Activated CD4-positive, alpha-beta T cell treated with anti-CD3 and anti-CD28 coated beads for 36 hours (primary cell): ENCODE results near the gene NR1H3. TPM values are rescaled to one million over a fixed set of nuclear protein-coding genes. Genes with fewer than 3 reads are reported as not detected.
A peak's percentile ranks its signal among the peaks of the same experiment; 100 is the strongest.
"Not testable (repeated sequence)": the region's sequence is repeated elsewhere in the genome, so short reads cannot be mapped to it uniquely, and the experiment has no call there.

Experiments used
- ATAC-seq: fragments of 200-7000 bp; cut with Tn5 transposase; one replicate; pipeline ENCODE4 v1.10.0; 2021; ENCODE audit warnings: mild to moderate bottlenecking, moderate library complexity
- CTCF ChIA-PET: fragments of 350-600 bp; sonication (Branson Sonifier 250); formaldehyde crosslinking; loops from one replicate; lab custom pipeline; 2021; ENCODE audit warnings: antibody characterized with exemption; lab: Charles Lee
- POLR2A ChIA-PET: fragments of 350-600 bp; sonication (Branson Sonifier 250); formaldehyde crosslinking; loops from one replicate; lab custom pipeline; 2021; ENCODE audit warnings: antibody characterized with exemption, inconsistent platforms; lab: Charles Lee
- DNase-seq: peaks from one replicate; pipeline ENCODE4 v3.0.0-alpha.2; 2020
- H3K27ac Mint-ChIP-seq: one replicate; pipeline ENCODE4 v1.8.0; 2021; ENCODE audit warnings: mixed read lengths
- H3K27me3 Mint-ChIP-seq: one replicate; pipeline ENCODE4 v1.8.0; 2021; ENCODE audit warnings: mixed read lengths
- H3K36me3 Mint-ChIP-seq: one replicate; pipeline ENCODE4 v1.8.0; 2021; ENCODE audit warnings: low read depth, mixed read lengths
- H3K4me1 Mint-ChIP-seq: one replicate; pipeline ENCODE4 v1.8.0; 2021; ENCODE audit warnings: mixed read lengths
- H3K4me3 Mint-ChIP-seq: one replicate; pipeline ENCODE4 v1.8.0; 2021; ENCODE audit warnings: mild to moderate bottlenecking, moderate library complexity, mixed read lengths
- H3K9me3 Mint-ChIP-seq: one replicate; pipeline ENCODE4 v1.8.0; 2021; ENCODE audit warnings: low read depth, mixed read lengths
- intact Hi-C, 2 experiments: fragments of 100-400 bp; cut with DNase I in 1 of 2; cut with micrococcal nuclease in 1 of 2; formaldehyde crosslinking; loops; one replicate each; pipeline versions ENCODE4 v1.14.2 to v1.15.1; 2022 to 2024; cut with DNase I, micrococcal nuclease
- total RNA-seq, 2 experiments: library from RNA; stranded (reverse); gene quantifications; one replicate each; pipeline ENCODE4 v1.2.3, GENCODE V29; 2021

The NR1H3 gene
- total RNA-seq = 10 to 100 TPM in 1 of 2 experiments, 1 to 10 TPM in 1; 9.5 to 13.3 TPM

GRCh38 chr11:47257517-47258316 lies at the start of gene NR1H3:
Gene NR1H3 (plus strand): TSS chr11:47257996. CDS start chr11:47259217, 1,221 bp downstream.
- peaks cover 2% of the 10 kb centered on the region for H3K4me1 Mint-ChIP-seq
- no peak within 1 kb of the TSS for H3K27ac Mint-ChIP-seq
- intact Hi-C loops = loop anchor here in 1 of 2 experiments (2.0 kb wide), 1 partner anchor 81 kb away; the partner anchor contains the start of gene ARFGAP2
- no peak within 1 kb of the TSS for H3K4me3 Mint-ChIP-seq
- POLR2A ChIA-PET = interaction anchor here (0.7 to 1.1 kb wide), 2 partner anchors 9 to 93 kb away, joined by 3 read pairs; partner anchors contain the start of gene ACP2
- no peaks in the 10 kb centered on the region for H3K36me3 Mint-ChIP-seq
- CTCF ChIA-PET = interaction anchor here (0.6 to 2.3 kb wide), 5 partner anchors 9 to 1015 kb away, joined by 3 to 13 read pairs (median 4); partner anchors contain the start of gene ACP2
- H3K27me3 Mint-ChIP-seq = no peaks in the 10 kb centered on the region
- ATAC-seq (no peak), DNase-seq (no peak)
- H3K9me3 Mint-ChIP-seq = no peaks in the 10 kb centered on the region

- H3K27me3 Mint-ChIP-seq, POLR2A ChIA-PET, ATAC-seq, H3K27ac Mint-ChIP-seq, H3K9me3 Mint-ChIP-seq, DNase-seq, H3K36me3 Mint-ChIP-seq, H3K4me3 Mint-ChIP-seq, H3K4me1 Mint-ChIP-seq, intact Hi-C loops: not testable (repeated sequence)
- CTCF ChIA-PET = interaction anchor here (1.2 kb wide), 1 partner anchor 55 kb away, joined by 5 read pairs; no protein-coding TSS in a partner anchor
Observed at GRCh38 chr11:47208008-47208552, 49.7 kb upstream of the NR1H3 start.

GRCh38 chr11:47208628-47209027 lies 49.2 kb upstream of the NR1H3 start:
- H3K27me3 Mint-ChIP-seq = no peaks in the 10 kb centered on the region
- DNase-seq (no peak), ATAC-seq (no peak)
- H3K4me1 Mint-ChIP-seq = peaks cover 2% of the 10 kb centered on the region
- no peaks in the 10 kb centered on the region for H3K36me3 Mint-ChIP-seq
- no peak overlapping the region for H3K27ac Mint-ChIP-seq
- no peaks in the 10 kb centered on the region for H3K9me3 Mint-ChIP-seq
- intact Hi-C loops = no loop called here
- CTCF ChIA-PET = interaction anchor here (0.6 to 0.8 kb wide), 2 partner anchors 11 to 56 kb away, joined by 3 read pairs; no protein-coding TSS in a partner anchor
- H3K4me3 Mint-ChIP-seq = no peak overlapping the region
- POLR2A ChIA-PET = no interaction called here

GRCh38 chr11:47212938-47213337 lies 44.9 kb upstream of the NR1H3 start:
- ChIA-PET POLR2A (no interaction called here), CTCF (interaction anchor here (1.6 kb wide), 1 partner anchor 276 kb away, joined by 4 read pairs; the partner anchor contains the start of gene CSTPP1)
- DNase-seq = no peak
- Mint-ChIP-seq H3K4me3 (no peak overlapping the region), H3K27ac (no peak overlapping the region), H3K9me3 (no peaks in the 10 kb centered on the region), H3K27me3 (no peaks in the 10 kb centered on the region), H3K4me1 (peaks cover 23% of the 10 kb centered on the region), H3K36me3 (peaks cover 26% of the 10 kb centered on the region)
- no peak for ATAC-seq
- intact Hi-C loops = loop anchor here in 1 of 2 experiments (10.0 kb wide), 1 partner anchor 792 kb away; no protein-coding TSS in a partner anchor

GRCh38 chr11:47213950-47214565 lies 43.7 kb upstream of the NR1H3 start:
- Mint-ChIP-seq H3K27ac (peak overlapping the region; percentile 100), H3K27me3 (no peaks in the 10 kb centered on the region), H3K9me3 (no peaks in the 10 kb centered on the region), H3K4me1 (peaks cover 31% of the 10 kb centered on the region), H3K36me3 (peaks cover 34% of the 10 kb centered on the region), H3K4me3 (peak overlapping the region; percentile 99)
- peak; percentile 94 for DNase-seq
- CTCF ChIA-PET = interaction anchor here (0.8 to 2.9 kb wide), 10 partner anchors 10 to 278 kb away, joined by 3 to 22 read pairs (median 4); partner anchors contain the start of genes ACP2 and CSTPP1
- ATAC-seq = peak; percentile 80
- POLR2A ChIA-PET = interaction anchor here (0.7 to 3.4 kb wide), 16 partner anchors 22 to 649 kb away, joined by 3 to 18 read pairs (median 5); partner anchors contain the start of genes ACP2, MADD, PACSIN3 and PSMC3
- intact Hi-C loops = loop anchor here (1.0 to 10.0 kb wide), 14 partner anchors 28 to 791 kb away; partner anchors contain the start of genes ACP2 (in 2 of the 2), PSMC3 (in 2 of the 2), ARHGAP1 (in 1 of the 2) and ATG13 (in 1 of the 2)

- H3K36me3 Mint-ChIP-seq = peaks cover 44% of the 10 kb centered on the region
- no peak for ATAC-seq
- peak overlapping the region; percentile 99 for H3K4me3 Mint-ChIP-seq
- ChIA-PET POLR2A (interaction anchor here (0.6 to 3.4 kb wide), 13 partner anchors 18 to 552 kb away, joined by 3 to 18 read pairs (median 4); partner anchors contain the start of genes ACP2, ARHGAP1, FNBP4 and MADD), CTCF (interaction anchor here (0.6 to 2.9 kb wide), 8 partner anchors 24 to 44 kb away, joined by 3 to 22 read pairs (median 4); partner anchors contain the start of gene ACP2)
- H3K9me3 Mint-ChIP-seq = no peaks in the 10 kb centered on the region
- peak overlapping the region; percentile 98 for H3K27ac Mint-ChIP-seq
- intact Hi-C loops = loop anchor here in 1 of 2 experiments (2.0 to 10.0 kb wide), 4 partner anchors 447 to 868 kb away; partner anchors contain the start of genes DGKZ and NUP160
- DNase-seq = no peak
- H3K27me3 Mint-ChIP-seq = no peaks in the 10 kb centered on the region
- H3K4me1 Mint-ChIP-seq = peaks cover 41% of the 10 kb centered on the region
Observed at GRCh38 chr11:47215366-47215910, 42.4 kb upstream of the NR1H3 start.

- peaks cover 49% of the 10 kb centered on the region for H3K36me3 Mint-ChIP-seq
- ATAC-seq (peak; percentile 34), DNase-seq (peak; percentile 82)
- no peaks in the 10 kb centered on the region for H3K9me3 Mint-ChIP-seq
- POLR2A ChIA-PET = interaction anchor here (0.7 to 3.4 kb wide), 7 partner anchors 17 to 55 kb away, joined by 3 to 18 read pairs (median 4); partner anchors contain the start of gene ACP2
- peak overlapping the region; percentile 98 for H3K27ac Mint-ChIP-seq
- H3K4me1 Mint-ChIP-seq = peaks cover 43% of the 10 kb centered on the region
- CTCF ChIA-PET = interaction anchor here (0.7 to 2.9 kb wide), 8 partner anchors 15 to 55 kb away, joined by 3 to 22 read pairs (median 4); partner anchors contain the start of gene ACP2
- H3K27me3 Mint-ChIP-seq = no peaks in the 10 kb centered on the region
- H3K4me3 Mint-ChIP-seq = peak overlapping the region; percentile 99
- intact Hi-C loops = loop anchor here (1.0 to 10.0 kb wide), 5 partner anchors 9 to 869 kb away; partner anchors contain the start of gene DGKZ (in 1 of the 2)
Observed at GRCh38 chr11:47216121-47216798, 41.5 kb upstream of the NR1H3 start.

- Mint-ChIP-seq H3K27me3 (no peaks in the 10 kb centered on the region), H3K36me3 (peaks cover 70% of the 10 kb centered on the region), H3K4me1 (peaks cover 44% of the 10 kb centered on the region), H3K9me3 (no peaks in the 10 kb centered on the region), H3K27ac (peak overlapping the region; percentile 66), H3K4me3 (no peak overlapping the region)
- POLR2A ChIA-PET = interaction anchor here (0.6 to 1.2 kb wide), 4 partner anchors 17 to 42 kb away, joined by 3 to 5 read pairs (median 3); partner anchors contain the start of gene ACP2
- no peak for DNase-seq
- ATAC-seq = peak; percentile 17
- intact Hi-C loops = no loop called here
- CTCF ChIA-PET = interaction anchor here (0.8 to 3.1 kb wide), 2 partner anchors 15 to 192 kb away, joined by 3 to 13 read pairs; no protein-coding TSS in a partner anchor
Observed at GRCh38 chr11:47220401-47220821, 37.4 kb upstream of the NR1H3 start.

- intact Hi-C loops = no loop called here
- Mint-ChIP-seq H3K36me3 (peaks cover 71% of the 10 kb centered on the region), H3K9me3 (no peaks in the 10 kb centered on the region), H3K27me3 (no peaks in the 10 kb centered on the region), H3K4me1 (peaks cover 48% of the 10 kb centered on the region), H3K27ac (no peak overlapping the region), H3K4me3 (no peak overlapping the region)
- ChIA-PET CTCF (interaction anchor here (1.4 to 3.1 kb wide), 2 partner anchors 12 to 26 kb away, joined by 4 to 13 read pairs; partner anchors contain the start of gene ACP2), POLR2A (no interaction called here)
- DNase-seq = no peak
- no peak for ATAC-seq
Observed at GRCh38 chr11:47222696-47223095, 35.1 kb upstream of the NR1H3 start.
